Cardiac muscle cell (in vitro differentiated cells and primary cell): ENCODE data around the gene MED13L. TPM values are rescaled to one million over a fixed set of nuclear protein-coding genes. Genes with fewer than 3 reads are reported as not detected.

Experiments
- DNase-seq, 2 donors: peaks; one replicate each; pipeline versions ENCODE4 v3.0.0 to v3.0.0-alpha.2; 2010 to 2017; ENCODE audit warnings: low read depth in 1 of 2, low spot score in 1 of 2
- H3K27ac ChIP-seq: fragments of 200-600 bp; sonication (generic); 2 replicates; pipeline ENCODE4 v1.5.1; 2016
- H3K27me3 ChIP-seq: fragments of 200-600 bp; sonication (generic); 2 replicates; pipeline ENCODE4 v1.6.0; 2016; ENCODE audit warnings: control low read depth
- H3K36me3 ChIP-seq: fragments of 200-600 bp; sonication (generic); 2 replicates; pipeline ENCODE4 v1.5.1; 2016; ENCODE audit warnings: control low read depth
- H3K4me1 ChIP-seq: fragments of 200-600 bp; sonication (generic); 2 replicates; pipeline ENCODE4 v1.8.1; 2017; ENCODE audit warnings: low read depth, mild to moderate bottlenecking, mixed run types
- H3K4me3 ChIP-seq: fragments of 200-600 bp; sonication (generic); 2 replicates; pipeline ENCODE4 v1.5.1; 2016; ENCODE audit warnings: mild to moderate bottlenecking
- H3K9me3 ChIP-seq: fragments of 200-600 bp; sonication (generic); 2 replicates; pipeline ENCODE4 v1.5.1; 2017; ENCODE audit warnings: low read depth, mild to moderate bottlenecking, control low read depth
- CTCF ChIP-seq: IDR thresholded peaks from 2 replicates; pipeline ENCODE4 v1.5.1; 2012; ENCODE audit warnings: low read depth, mild to moderate bottlenecking, low read length
- polyA plus RNA-seq: library from polyadenylated mRNA; unstranded; fragments of >200 nt; fragmentation: Nextera tagmentation; extraction: Ambion mirVana; gene quantifications from 2 replicates; pipeline ENCODE4 v1.2.1, GENCODE V29; 2016
- total RNA-seq: library from RNA; depleted of rRNA; stranded (reverse); fragments of >200 nt; gene quantifications from 2 replicates; pipeline ENCODE4 v1.2.3, GENCODE V29; 2016

The MED13L gene
- total and polyA plus RNA-seq, 2 experiments from 2014 or later = 31.3 to 94.3 TPM

DNA sequence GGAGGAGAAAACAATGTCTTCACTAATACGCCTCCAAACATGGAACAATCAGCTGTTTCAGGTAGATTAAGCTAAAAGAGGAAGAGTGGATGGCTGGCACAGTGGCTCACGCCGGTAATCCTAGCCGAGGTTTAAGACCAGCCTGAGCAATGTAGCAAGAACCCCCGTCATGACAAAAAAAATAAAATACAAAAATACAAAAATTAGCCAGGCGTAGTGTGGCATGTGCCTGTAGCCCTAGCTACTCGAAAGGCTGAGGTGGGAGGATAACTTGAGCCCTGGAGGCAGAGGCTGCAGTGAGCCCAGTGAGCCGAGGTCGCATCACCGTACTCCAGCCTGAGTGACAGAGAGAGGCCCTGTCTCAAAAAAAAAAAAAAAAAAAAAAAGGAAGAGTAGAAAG is 1.2 kb upstream of the MED13L start:
- Histone ChIP-seq H3K27me3 (no peaks in the 10 kb centered on the region), H3K27ac (no peak overlapping the region), H3K9me3 (no peaks in the 10 kb centered on the region), H3K4me1 (peaks cover 16% of the 10 kb centered on the region), H3K4me3 (no peak overlapping the region), H3K36me3 (no peaks in the 10 kb centered on the region)
- TF ChIP-seq CTCF = no peak
- DNase-seq = no peak

- TF ChIP-seq CTCF = no peak
- H3K4me1 ChIP-seq = peaks cover 20% of the 10 kb centered on the region
These were observed 760 bp upstream of the MED13L start for GRCh38 chr12:116278279-116278626.

GRCh38 chr12:116276652-116277466 is 634 bp downstream of the MED13L start:
- Histone ChIP-seq H3K4me3 (peak overlapping the region; percentile 58), H3K9me3 (no peaks in the 10 kb centered on the region), H3K4me1 (peaks cover 20% of the 10 kb centered on the region), H3K36me3 (no peaks in the 10 kb centered on the region), H3K27me3 (no peaks in the 10 kb centered on the region), H3K27ac (peak overlapping the region; percentile 98)
- peak; percentile 79 to 86 for DNase-seq
- no peak for TF ChIP-seq CTCF

More at GRCh38 chr12:116278279-116278626, 760 bp upstream of the MED13L start:
- no peak for DNase-seq
- no peak overlapping the region for H3K27ac ChIP-seq
- H3K4me3 ChIP-seq = peak overlapping the region; percentile 57
- H3K36me3 ChIP-seq = no peaks in the 10 kb centered on the region
- H3K9me3 ChIP-seq = no peaks in the 10 kb centered on the region
- no peaks in the 10 kb centered on the region for H3K27me3 ChIP-seq

DNA sequence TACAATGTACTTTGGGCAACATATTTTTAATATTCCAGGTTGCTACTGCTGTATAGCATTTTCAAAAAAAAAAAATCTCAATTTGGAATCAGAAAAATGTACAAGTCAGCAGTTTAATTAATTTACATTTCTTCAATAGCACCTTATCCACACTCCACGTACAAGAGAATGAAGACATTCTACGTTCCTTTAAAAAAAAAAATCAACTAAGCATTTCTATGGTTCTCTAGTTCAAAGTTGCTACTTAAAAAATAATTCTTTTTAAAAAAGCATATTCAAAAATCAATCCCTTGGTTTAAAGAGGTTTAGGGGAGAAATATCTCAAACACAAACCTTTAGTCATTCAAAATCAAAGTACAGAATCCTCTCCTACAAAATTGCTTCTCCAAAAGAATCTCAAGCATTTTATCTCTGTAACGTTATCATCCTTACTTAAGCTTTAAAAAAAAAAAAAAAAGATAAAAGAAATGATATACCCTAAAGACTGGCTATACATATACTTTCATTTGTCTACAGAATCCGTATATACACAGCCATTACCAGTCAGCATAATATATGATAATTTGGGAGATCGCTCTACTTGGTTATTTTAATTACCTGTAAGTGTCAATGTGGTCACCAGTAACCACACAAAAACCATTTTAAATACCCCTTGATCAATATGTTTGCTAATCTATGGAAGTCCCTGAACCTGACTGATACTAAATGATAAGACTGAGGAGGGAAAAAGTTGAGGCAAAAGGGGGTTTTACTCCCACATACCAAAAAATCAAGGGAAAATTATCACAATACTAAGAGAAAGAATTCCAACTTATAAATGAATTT is 2.7 kb downstream of the MED13L start:
- H3K36me3 ChIP-seq = no peaks in the 10 kb centered on the region
- no peaks in the 10 kb centered on the region for H3K9me3 ChIP-seq
- H3K27me3 ChIP-seq = no peaks in the 10 kb centered on the region
- peaks cover 20% of the 10 kb centered on the region for H3K4me1 ChIP-seq
- peak overlapping the region; percentile 82 for H3K27ac ChIP-seq
- TF ChIP-seq CTCF = no peak
- DNase-seq = no peak
- peak overlapping the region; percentile 58 for H3K4me3 ChIP-seq

- Histone ChIP-seq H3K27me3 (no peaks in the 10 kb centered on the region), H3K36me3 (no peaks in the 10 kb centered on the region), H3K27ac (no peak overlapping the region), H3K4me3 (peak overlapping the region; percentile 58), H3K9me3 (no peaks in the 10 kb centered on the region), H3K4me1 (peaks cover 20% of the 10 kb centered on the region)
- TF ChIP-seq CTCF = no peak
- no peak for DNase-seq
These were observed 3.5 kb downstream of the MED13L start for GRCh38 chr12:116273813-116274550.
